Measurements from ENCODE around the gene RALGPS1. TPM values are rescaled to one million over a fixed set of nuclear protein-coding genes. Genes with fewer than 3 reads are reported as not detected.

The RALGPS1 gene
- total RNA-seq, 4 donors from 2014 or later = 2.2 to 10.3 (median 5.4) TPM

DNA sequence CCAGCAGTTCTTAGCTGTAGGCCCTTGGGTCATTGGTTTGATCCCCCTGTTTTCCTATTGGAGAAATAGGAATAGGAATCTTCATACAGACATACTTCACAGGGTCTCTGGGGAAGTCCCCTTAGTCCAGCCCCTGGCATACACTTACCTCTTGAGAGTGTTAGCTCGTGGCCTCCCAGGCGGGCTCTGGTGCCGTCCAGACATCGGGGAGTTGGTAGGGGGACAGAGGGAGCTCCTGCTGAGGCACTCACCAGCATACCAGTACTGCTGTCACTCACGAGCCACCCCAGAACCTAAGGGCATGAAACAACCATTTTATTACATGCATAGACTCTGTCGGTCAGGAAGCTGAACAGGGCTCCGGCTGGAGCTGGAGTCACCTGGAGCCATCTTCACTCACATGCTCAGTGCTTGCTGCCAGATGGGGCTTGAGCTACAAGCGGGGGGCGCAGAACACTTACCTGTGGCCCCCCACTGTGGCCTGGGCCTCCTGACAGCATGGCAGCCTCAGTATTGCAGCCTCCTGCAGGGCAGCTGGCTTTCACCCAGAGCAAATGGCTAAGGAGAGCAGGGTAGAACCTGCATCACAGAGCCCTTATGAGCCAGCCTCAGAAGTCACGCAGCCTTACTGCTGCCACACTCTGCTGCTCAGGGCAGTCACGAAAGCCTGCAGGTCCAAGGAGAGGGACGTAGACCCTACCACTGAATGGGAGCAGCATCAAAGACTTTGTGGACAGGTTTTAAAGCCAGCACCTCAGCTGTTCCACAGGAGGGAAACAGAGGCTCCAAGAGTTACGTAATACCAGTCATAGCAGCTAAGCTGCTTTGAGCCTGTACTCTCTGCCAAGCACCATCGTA lies 266.1 kb downstream of the RALGPS1 start:
- in situ Hi-C loops (cut with MboI; ENCODE audit: low sequenced_read_pairs in 4 of 4) (no loop called here), intact Hi-C loops (cut with DNase I; ENCODE audit: low total_unique reads) (no loop called here)
- Histone ChIP-seq H3K27ac (no peak overlapping the region), H3K27me3 (no peaks in the 10 kb centered on the region), H3K4me1 (peaks cover under 1 to 2% of the 10 kb centered on the region in 2 donors), H3K9me3 (no peaks in the 10 kb centered on the region), H3K36me3 (no peaks in the 10 kb centered on the region), H3K4me3 (no peak overlapping the region)
- ATAC-seq (no peak), DNase-seq (peak in 1 of 2 donors; percentile 8)
- TF ChIP-seq POLR2A (IDR thresholded peaks at IDR 0.05) = no peak
- TF ChIP-seq, protein P1, sequence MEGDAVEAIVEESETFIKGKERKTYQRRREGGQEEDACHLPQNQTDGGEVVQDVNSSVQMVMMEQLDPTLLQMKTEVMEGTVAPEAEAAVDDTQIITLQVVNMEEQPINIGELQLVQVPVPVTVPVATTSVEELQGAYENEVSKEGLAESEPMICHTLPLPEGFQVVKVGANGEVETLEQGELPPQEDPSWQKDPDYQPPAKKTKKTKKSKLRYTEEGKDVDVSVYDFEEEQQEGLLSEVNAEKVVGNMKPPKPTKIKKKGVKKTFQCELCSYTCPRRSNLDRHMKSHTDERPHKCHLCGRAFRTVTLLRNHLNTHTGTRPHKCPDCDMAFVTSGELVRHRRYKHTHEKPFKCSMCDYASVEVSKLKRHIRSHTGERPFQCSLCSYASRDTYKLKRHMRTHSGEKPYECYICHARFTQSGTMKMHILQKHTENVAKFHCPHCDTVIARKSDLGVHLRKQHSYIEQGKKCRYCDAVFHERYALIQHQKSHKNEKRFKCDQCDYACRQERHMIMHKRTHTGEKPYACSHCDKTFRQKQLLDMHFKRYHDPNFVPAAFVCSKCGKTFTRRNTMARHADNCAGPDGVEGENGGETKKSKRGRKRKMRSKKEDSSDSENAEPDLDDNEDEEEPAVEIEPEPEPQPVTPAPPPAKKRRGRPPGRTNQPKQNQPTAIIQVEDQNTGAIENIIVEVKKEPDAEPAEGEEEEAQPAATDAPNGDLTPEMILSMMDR (IDR thresholded peaks at IDR 0.05 in 4 of 5, conservative IDR thresholded peaks at IDR 0.05 in 1 of 5) = no peak

DNA sequence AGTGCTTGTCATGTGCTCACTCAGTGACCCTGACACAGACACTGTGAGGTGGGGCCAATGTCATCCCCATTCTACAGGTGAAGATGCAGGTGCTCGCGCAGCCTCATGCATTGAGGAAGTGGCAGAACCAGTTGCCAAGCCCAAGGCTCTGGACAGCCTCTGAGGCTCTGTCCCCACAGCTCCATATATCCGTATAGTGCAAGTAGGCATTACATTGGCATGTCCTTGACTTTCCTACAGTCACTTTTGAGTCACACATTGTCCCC lies 266.7 kb downstream of the RALGPS1 start:
- no peak for ATAC-seq

GRCh38 chr9:127181595-127182190 lies 267.1 kb downstream of the RALGPS1 start:
- peaks cover 9 to 11% of the 10 kb centered on the region in 2 donors for H3K4me1 ChIP-seq
- H3K36me3 ChIP-seq = no peaks in the 10 kb centered on the region
- H3K27me3 ChIP-seq = no peaks in the 10 kb centered on the region
- intact Hi-C loops (cut with DNase I; ENCODE audit: low total_unique reads) (no loop called here), in situ Hi-C loops (cut with MboI; ENCODE audit: low sequenced_read_pairs in 4 of 4) (no loop called here)
- ATAC-seq (no peak), DNase-seq (no peak)
- TF ChIP-seq, protein P1 (IDR thresholded peaks at IDR 0.05 in 4 of 5, conservative IDR thresholded peaks at IDR 0.05 in 1 of 5) = no peak
- TF ChIP-seq POLR2A (IDR thresholded peaks at IDR 0.05) = no peak
- H3K4me3 ChIP-seq = no peak overlapping the region
- no peaks in the 10 kb centered on the region for H3K9me3 ChIP-seq
- H3K27ac ChIP-seq = no peak overlapping the region

More for the DNA sequence above, 266.7 kb downstream of the RALGPS1 start:
- DNase-seq = peak in 1 of 2 donors; percentile 11
- H3K4me3 ChIP-seq = no peak overlapping the region
- peaks cover 5 to 7% of the 10 kb centered on the region in 2 donors for H3K4me1 ChIP-seq
- no peaks in the 10 kb centered on the region for H3K9me3 ChIP-seq
- in situ Hi-C loops (cut with MboI; ENCODE audit: low sequenced_read_pairs in 4 of 4) = no loop called here
- intact Hi-C loops (cut with DNase I; ENCODE audit: low total_unique reads) = no loop called here
- no peak overlapping the region for H3K27ac ChIP-seq
- no peaks in the 10 kb centered on the region for H3K36me3 ChIP-seq
- no peaks in the 10 kb centered on the region for H3K27me3 ChIP-seq
- TF ChIP-seq, protein P1 (IDR thresholded peaks at IDR 0.05 in 4 of 5, conservative IDR thresholded peaks at IDR 0.05 in 1 of 5) = no peak
- no peak for TF ChIP-seq POLR2A (IDR thresholded peaks at IDR 0.05)

GRCh38 chr9:127182901-127183746 lies 268.5 kb downstream of the RALGPS1 start:
- DNase-seq (peak in 1 of 2 donors; percentile 12), ATAC-seq (no peak)
- Histone ChIP-seq H3K36me3 (no peaks in the 10 kb centered on the region), H3K4me1 (peaks cover 24 to 25% of the 10 kb centered on the region in 2 donors), H3K4me3 (no peak overlapping the region), H3K9me3 (no peaks in the 10 kb centered on the region), H3K27me3 (no peaks in the 10 kb centered on the region), H3K27ac (no peak overlapping the region)
- no peak for TF ChIP-seq POLR2A (IDR thresholded peaks at IDR 0.05)
- TF ChIP-seq, protein P1 (IDR thresholded peaks at IDR 0.05 in 4 of 5, conservative IDR thresholded peaks at IDR 0.05 in 1 of 5) = no peak
- intact Hi-C loops (cut with DNase I; ENCODE audit: low total_unique reads) (no loop called here), in situ Hi-C loops (cut with MboI; ENCODE audit: low sequenced_read_pairs in 4 of 4) (no loop called here)

Data from gastrocnemius medialis (tissue), 4 donors.